Activated T-cell treated with anti-CD3 and anti-CD28 coated beads for 48 hours (primary cell): ENCODE results near the gene CXCL14.

Source experiments
- DNase-seq: peaks from one replicate; pipeline ENCODE4 v3.0.0-alpha.2; 2020; ENCODE audit warnings: low read depth

CXCL14 gene

DNA sequence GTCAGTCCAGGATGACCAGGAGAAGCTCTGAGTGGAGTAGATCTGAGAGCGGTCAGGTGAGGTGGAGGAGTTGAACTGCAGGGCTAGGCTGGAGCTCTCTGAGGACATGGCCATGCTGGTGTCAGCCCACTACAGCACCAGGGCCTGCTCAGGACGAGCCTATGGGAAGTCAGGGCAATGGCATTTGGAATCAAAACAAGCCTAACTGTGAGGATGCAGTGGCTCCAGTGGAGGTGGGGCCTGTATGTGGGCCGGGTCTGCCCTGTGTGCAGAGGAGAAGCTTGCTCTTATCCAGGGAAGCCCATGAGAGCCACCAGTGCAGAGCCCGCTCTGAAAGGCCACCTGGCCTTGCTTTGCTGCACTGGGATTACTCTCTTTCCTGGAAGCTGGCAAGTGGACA lies 11.1 kb downstream of the CXCL14 start:
- no peak for DNase-seq

- DNase-seq: no peak
Measured at GRCh38 chr5:135566422-135567400, 12.1 kb downstream of the CXCL14 start.

DNA sequence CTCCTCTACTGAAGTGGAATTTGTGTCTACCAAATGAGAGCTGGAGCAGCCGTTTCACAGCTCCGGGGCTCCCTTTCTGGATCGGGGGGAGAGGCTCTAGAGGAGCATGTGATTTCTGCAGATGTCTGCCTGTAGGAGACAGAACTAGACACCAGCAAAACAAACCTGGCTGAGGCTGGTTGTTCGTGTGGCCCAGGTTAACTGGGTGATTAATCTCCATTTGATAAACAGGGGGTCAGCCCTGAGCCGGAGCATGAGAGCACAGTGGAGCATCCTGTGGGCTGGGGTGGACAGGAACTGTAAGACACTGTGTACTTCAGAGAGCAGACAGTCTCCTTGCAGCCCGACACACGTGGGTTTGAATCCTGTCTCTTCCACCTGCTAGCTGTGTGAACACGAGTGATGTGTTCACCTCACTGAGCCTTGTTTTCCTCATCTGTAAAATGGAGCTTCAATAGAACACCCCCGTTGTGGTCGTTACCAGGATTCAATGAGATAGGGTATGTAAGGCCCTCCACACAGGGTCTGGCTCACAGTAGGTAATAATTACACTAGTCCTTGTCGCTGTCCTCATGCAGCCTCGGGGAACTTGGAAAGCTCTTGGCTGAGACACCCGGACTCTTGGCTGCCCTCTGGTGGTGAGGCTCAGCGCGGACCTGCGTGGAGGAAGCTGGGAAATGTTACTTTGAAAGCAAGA lies 12.9 kb downstream of the CXCL14 start:
- DNase-seq: peak; percentile 60

DNA sequence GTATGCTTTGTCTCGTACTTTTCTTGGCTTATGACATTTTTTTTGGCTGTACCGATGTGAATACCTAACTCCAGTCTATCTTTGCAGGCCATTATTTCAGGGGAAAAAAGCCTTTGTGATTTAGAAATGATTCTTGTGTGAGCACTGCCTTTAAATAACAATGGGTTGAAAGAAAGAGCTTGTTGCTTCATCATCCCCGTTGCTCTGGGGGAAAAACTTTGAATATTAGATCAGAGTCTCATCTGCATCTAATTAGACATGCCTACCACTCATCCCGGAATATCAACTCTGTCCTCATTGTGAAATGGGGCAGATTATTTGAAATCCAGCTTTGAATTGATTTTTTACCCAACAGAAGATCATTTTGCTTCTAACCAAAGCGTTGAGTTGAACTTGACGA lies 13.5 kb downstream of the CXCL14 start:
- no peak for DNase-seq

GRCh38 chr5:135564331-135564730 lies 14.5 kb downstream of the CXCL14 start:
- DNase-seq: no peak

GRCh38 chr5:135561266-135561665 lies 17.5 kb downstream of the CXCL14 start:
- DNase-seq: no peak

- DNase-seq: peak; percentile 71
Measured at GRCh38 chr5:135560858-135561257, 17.9 kb downstream of the CXCL14 start.

DNA sequence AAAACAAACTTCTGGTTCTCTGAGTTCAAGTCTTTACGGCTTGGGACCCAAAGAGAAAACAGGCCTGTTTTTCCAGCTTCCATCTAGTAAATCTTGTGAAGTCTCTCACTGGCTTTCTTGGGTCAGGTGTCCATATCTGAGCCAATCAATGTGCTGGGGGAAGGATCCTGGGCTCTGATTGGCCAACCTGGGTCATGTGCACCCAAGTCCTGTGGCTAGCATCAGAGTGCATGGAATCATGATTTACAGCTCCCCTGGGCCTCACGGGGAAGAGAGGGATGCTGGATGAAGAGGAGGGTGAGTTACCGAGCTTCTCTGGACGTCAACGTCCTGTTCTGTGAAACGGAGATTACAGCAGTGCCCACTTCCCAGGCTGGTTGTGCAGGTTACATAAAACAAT lies 19.4 kb downstream of the CXCL14 start:
- no peak for DNase-seq

GRCh38 chr5:135557076-135557838 lies 21.5 kb downstream of the CXCL14 start:
- no peak for DNase-seq

- DNase-seq: no peak
Measured at GRCh38 chr5:135556620-135557019, 22.2 kb downstream of the CXCL14 start.

DNA sequence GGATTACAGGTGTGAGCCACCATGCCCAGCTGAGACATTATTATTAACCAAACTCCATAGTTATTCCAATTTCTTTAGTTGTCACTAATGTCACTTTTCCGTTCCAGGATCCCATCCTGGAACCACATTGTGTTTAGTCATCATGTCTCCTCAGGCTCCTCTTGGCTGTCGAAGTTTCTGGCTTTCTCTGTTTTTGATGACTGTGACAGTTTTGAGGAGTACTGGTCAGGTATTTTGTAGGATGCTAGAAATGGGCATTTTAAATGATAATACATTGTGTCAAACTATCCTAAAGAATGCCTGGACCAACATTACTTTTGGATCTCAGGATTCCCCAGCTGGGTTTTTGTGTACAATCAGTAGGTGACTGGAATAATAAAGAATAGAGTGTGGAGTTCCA lies 23.3 kb downstream of the CXCL14 start:
- no peak for DNase-seq

- no peak for DNase-seq
Measured at GRCh38 chr5:135553688-135554462, 24.9 kb downstream of the CXCL14 start.

DNA sequence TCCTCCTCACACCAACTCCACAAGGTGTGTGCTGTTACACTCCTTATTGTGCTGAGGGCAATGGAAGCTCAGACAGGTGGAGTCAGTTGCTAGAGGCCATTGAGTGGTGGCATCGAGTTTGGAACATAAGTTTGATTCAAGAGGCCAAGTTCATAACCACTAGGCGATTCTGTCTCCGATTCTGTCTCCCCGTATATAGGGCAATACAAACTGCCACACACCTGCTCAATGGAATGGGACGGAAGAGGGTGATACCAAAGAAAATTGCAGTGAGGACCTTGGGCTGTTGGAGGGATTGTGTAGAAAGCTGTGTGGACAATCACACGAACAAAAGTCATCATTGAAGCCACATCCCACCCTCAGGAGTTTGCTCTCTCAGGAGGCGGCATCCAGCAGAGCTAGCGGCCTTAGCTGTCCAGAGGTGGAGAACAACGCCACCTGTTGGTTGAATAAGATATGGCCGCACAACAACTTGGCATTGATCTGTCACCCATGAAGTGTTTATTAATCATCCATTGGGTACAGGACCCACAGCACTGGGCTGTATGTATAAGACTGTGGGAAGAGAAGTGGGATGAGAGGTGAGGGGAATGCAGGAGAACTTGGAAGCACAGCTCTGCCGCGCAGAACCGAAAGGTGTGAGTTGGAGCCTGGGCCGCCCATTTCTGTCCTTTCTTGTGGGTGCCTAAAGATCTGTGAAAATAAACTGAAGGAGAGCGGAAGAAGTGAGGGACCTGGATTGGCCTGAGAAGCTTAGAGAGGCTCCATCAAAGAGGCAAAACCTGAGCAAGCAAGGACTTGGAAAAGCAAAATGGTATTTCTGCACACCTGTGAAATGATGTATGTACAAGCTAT lies 27.0 kb downstream of the CXCL14 start:
- peak; percentile 58 for DNase-seq

DNA sequence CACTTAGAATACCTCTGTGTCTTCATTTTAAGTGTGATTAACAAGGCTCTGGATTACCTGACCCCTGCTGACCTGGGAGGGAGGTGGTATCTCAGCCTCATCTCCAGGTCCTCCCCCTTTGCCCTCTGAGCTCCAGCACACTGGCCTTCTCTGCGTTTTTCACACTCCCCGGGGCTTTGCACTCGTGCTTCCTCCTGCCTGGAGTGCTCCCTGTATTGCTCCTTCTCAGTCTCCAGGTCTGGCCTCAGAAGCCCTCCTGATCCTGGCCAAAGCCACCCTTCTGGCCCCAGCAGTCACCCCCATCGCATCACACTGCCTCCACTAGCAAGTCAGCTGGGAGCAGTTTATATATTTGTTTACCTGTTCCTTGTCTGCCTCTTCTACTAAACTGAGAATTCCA lies 29.4 kb downstream of the CXCL14 start:
- no peak for DNase-seq

GRCh38 chr5:135547590-135548254 lies 31.1 kb downstream of the CXCL14 start:
- no peak for DNase-seq

DNA sequence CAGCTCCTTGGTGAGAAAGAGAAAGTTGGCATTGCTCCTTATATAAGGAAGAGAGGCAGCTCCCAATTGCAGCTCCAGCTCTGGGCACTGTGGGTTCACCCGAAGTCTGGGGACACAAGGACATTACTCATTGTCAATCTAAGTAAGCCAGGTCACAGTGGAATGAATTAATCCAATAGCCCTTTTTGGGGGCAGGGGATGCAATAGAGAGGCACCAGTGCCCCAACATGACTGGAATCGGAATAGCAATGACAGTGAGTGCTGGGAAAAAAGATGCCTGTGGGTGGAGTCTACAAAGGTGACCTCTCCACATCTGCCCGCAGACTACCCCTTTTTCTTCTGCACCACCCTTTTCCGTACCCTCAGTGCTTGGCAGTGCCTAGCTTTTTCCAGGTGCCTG lies 31.9 kb downstream of the CXCL14 start:
- no peak for DNase-seq

- no peak for DNase-seq
Measured at GRCh38 chr5:135546101-135546500, 32.7 kb downstream of the CXCL14 start.

GRCh38 chr5:135545099-135545498 lies 33.7 kb downstream of the CXCL14 start:
- no peak for DNase-seq

DNA sequence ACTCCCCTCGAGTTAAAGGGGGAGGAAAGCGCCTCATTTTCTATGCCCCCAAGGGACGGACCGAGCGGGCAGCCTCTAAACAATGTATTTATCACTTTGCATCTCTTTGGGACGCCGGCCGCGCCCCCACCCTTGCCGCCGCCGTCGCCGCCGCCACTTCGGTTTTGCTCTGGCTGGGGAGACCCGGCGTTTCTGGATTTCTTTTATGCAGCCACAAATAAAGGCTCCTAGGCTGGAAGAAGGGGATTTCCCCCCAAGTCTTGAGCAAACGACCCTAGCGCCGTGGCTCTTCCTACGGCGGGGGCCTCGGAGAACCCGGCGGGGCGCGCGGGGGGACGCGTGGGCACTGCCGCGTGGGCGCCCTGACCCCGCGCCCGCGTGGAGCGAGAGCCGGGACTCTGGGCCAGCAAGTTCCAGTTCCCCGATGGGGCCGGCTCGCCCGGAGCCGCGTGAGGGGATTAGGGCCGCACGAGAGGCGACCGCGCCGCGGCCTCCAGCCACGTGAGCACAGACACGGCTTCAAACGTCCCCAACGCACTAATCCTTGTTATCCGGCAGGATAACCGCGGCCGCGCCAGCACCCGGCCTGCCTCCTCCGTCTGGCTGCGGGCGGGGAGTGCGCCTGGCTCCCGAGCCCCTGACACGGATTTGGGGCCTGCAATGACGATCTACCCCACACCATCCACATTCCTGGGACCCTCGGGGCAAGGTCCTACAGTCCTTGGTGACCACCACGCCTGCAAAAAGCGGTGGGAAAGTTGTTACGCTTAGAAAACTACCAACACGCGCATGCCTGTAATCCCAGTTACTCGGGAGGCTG lies 35.1 kb downstream of the CXCL14 start:
- no peak for DNase-seq
